ENCODE results near the gene TSFM.

Gene TSFM

GRCh38 chr12:57782608-57783465 is at the start of gene TSFM:
TSFM (plus strand) TSS chr12:57782787; CDS start chr12:57782802, 15 bp downstream.
- no peak for FAIRE-seq

GRCh38 chr12:57733928-57734327 is 48.7 kb upstream of the TSFM start:
- FAIRE-seq, result no peak

GRCh38 chr12:57734591-57734990 is 48.0 kb upstream of the TSFM start:
- no peak for FAIRE-seq

GRCh38 chr12:57735198-57735855 is 47.3 kb upstream of the TSFM start:
- FAIRE-seq, result no peak

- FAIRE-seq, result no peak
Measured at GRCh38 chr12:57735952-57736740, 46.4 kb upstream of the TSFM start.

- no peak for FAIRE-seq
Measured at GRCh38 chr12:57736741-57737466, 45.7 kb upstream of the TSFM start.

GRCh38 chr12:57737467-57738460 is 44.8 kb upstream of the TSFM start:
- no peak for FAIRE-seq

- FAIRE-seq, result no peak
Measured at GRCh38 chr12:57738661-57739237, 43.8 kb upstream of the TSFM start, which contains the start of gene AGAP2. AGAP2 (minus strand) TSS chr12:57738742; CDS start chr12:57738246, 496 bp downstream.

GRCh38 chr12:57739387-57739786 is 43.2 kb upstream of the TSFM start:
- no peak for FAIRE-seq

GRCh38 chr12:57739914-57740538 is 42.6 kb upstream of the TSFM start:
- FAIRE-seq, result no peak

- FAIRE-seq, result no peak
Measured at GRCh38 chr12:57740656-57741412, 41.8 kb upstream of the TSFM start.

- FAIRE-seq, result no peak
Measured at GRCh38 chr12:57741413-57741789, 41.2 kb upstream of the TSFM start.

- no peak for FAIRE-seq
Measured at GRCh38 chr12:57741844-57742738, 40.5 kb upstream of the TSFM start.

- no peak for FAIRE-seq
Measured at GRCh38 chr12:57743769-57744168, 38.8 kb upstream of the TSFM start.

- FAIRE-seq, result no peak
Measured at GRCh38 chr12:57744194-57744776, 38.3 kb upstream of the TSFM start.

- no peak for FAIRE-seq
Measured at GRCh38 chr12:57744777-57745484, 37.7 kb upstream of the TSFM start, which contains the start of gene TSPAN31. TSPAN31 (plus strand) TSS chr12:57745039; CDS start chr12:57745155, 116 bp downstream.

GRCh38 chr12:57745485-57745881 is 37.1 kb upstream of the TSFM start:
- no peak for FAIRE-seq

Measured in A204.1 (cell line).